ENCODE data around the gene NRG2.

Gene NRG2

GRCh38 chr5:139838381-139839197 lies 204.5 kb downstream of the NRG2 start:
- in situ Hi-C loops (cut with HindIII; ENCODE audit: low sequenced_read_pairs): no loop called here
- TF ChIP-seq, protein P1, sequence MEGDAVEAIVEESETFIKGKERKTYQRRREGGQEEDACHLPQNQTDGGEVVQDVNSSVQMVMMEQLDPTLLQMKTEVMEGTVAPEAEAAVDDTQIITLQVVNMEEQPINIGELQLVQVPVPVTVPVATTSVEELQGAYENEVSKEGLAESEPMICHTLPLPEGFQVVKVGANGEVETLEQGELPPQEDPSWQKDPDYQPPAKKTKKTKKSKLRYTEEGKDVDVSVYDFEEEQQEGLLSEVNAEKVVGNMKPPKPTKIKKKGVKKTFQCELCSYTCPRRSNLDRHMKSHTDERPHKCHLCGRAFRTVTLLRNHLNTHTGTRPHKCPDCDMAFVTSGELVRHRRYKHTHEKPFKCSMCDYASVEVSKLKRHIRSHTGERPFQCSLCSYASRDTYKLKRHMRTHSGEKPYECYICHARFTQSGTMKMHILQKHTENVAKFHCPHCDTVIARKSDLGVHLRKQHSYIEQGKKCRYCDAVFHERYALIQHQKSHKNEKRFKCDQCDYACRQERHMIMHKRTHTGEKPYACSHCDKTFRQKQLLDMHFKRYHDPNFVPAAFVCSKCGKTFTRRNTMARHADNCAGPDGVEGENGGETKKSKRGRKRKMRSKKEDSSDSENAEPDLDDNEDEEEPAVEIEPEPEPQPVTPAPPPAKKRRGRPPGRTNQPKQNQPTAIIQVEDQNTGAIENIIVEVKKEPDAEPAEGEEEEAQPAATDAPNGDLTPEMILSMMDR (IDR thresholded peaks at IDR 0.05; ENCODE audit: low read depth, low read length, missing control alignments): no peak
- H3K4me3 ChIP-seq (ENCODE audit: low read depth, low read length): no peak overlapping the region
- no peak for DNase-seq (ENCODE audit: low read depth)

- in situ Hi-C loops (cut with HindIII; ENCODE audit: low sequenced_read_pairs): no loop called here
Measured at GRCh38 chr5:139837711-139838380, 205.3 kb downstream of the NRG2 start.

DNA sequence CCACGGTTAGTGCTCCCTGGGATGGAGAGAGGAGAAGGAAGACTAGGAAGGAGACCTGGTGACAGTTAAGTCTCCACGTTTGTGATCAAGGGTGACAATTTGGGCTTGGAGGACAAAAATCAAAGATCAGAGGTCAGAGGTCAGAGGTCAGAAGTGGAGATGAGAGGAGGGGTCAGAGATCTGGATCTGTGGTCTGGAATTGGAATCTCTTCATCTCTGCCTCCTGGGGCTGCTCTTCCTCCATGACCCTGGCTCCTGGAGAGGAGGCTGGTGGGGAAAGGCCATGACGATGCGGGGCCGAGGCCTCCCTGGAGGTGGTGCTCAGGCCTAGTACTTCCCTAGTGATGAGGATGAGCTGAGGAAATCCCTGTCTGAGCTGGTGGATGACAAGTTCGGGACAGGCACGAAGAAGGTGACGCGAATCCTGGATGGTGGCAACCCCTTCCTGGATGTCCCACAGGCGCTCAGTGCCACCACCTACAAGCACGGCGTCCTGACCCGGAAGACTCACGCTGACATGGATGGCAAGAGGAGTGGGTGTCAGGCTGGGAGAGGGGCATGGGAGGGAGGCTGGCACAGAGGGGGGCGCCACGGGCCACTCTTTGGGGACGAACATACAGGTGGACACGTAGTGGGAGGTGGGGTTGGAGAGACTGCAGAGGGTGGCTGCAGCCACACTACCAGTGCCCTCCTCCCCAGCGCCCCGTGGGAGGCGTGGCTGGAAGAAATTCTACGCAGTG lies 206.5 kb downstream of the NRG2 start:
- H3K4me3 ChIP-seq (ENCODE audit: low read depth, low read length): no peak overlapping the region
- TF ChIP-seq, protein P1 (IDR thresholded peaks at IDR 0.05; ENCODE audit: low read depth, low read length, missing control alignments): no peak
- in situ Hi-C loops (cut with HindIII; ENCODE audit: low sequenced_read_pairs): no loop called here

More at GRCh38 chr5:139837711-139838380, 205.3 kb downstream of the NRG2 start:
- H3K4me3 ChIP-seq (ENCODE audit: low read depth, low read length): no peak overlapping the region
- no peak for DNase-seq (ENCODE audit: low read depth)
- TF ChIP-seq, protein P1 (IDR thresholded peaks at IDR 0.05; ENCODE audit: low read depth, low read length, missing control alignments): no peak

GRCh38 chr5:139835656-139836055 lies 207.4 kb downstream of the NRG2 start:
- in situ Hi-C loops (cut with HindIII; ENCODE audit: low sequenced_read_pairs): no loop called here
- TF ChIP-seq, protein P1 (IDR thresholded peaks at IDR 0.05; ENCODE audit: low read depth, low read length, missing control alignments): no peak
- DNase-seq (ENCODE audit: low read depth): no peak
- no peak overlapping the region for H3K4me3 ChIP-seq (ENCODE audit: low read depth, low read length)

More for the DNA sequence above, 206.5 kb downstream of the NRG2 start:
- no peak for DNase-seq (ENCODE audit: low read depth)

GRCh38 chr5:139833525-139833924 lies 209.6 kb downstream of the NRG2 start:
- H3K4me3 ChIP-seq (ENCODE audit: low read depth, low read length): no peak overlapping the region
- in situ Hi-C loops (cut with HindIII; ENCODE audit: low sequenced_read_pairs): no loop called here
- TF ChIP-seq, protein P1 (IDR thresholded peaks at IDR 0.05; ENCODE audit: low read depth, low read length, missing control alignments): no peak

DNA sequence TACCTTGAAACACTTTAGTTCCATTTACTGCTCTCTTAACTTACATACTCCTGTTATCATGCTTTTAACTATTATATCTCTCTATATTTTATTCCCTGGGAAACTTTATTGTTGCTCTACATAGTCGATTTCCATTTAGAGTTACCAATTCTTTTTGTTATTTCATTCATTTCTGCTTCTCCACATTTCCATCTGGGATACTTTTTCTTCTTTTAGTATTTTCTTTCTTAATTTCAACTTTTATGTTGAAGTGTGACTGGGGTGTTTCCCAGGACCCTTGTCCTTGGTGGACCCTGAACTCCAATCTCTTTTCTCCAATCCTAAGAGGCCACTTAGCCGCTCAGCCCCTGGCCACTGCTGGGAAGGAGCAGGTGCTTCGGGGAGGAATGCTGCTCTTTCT lies 211.5 kb downstream of the NRG2 start:
- no peak for DNase-seq (ENCODE audit: low read depth)
- in situ Hi-C loops (cut with HindIII; ENCODE audit: low sequenced_read_pairs): no loop called here
- TF ChIP-seq, protein P1 (IDR thresholded peaks at IDR 0.05; ENCODE audit: low read depth, low read length, missing control alignments): no peak
- H3K4me3 ChIP-seq (ENCODE audit: low read depth, low read length): no peak overlapping the region

More at GRCh38 chr5:139833525-139833924, 209.6 kb downstream of the NRG2 start:
- DNase-seq (ENCODE audit: low read depth): no peak
